ENCODE data around the gene NACC1. TPM values are rescaled to one million over a fixed set of nuclear protein-coding genes. Genes with fewer than 3 reads are reported as not detected.

Gene NACC1
- total and polyA plus RNA-seq, 2 experiments from 2014 or later = 12.4 to 260 TPM

GRCh38 chr19:13149628-13150186 is 31.6 kb downstream of the NACC1 start:
- no peaks in the 10 kb centered on the region for H3K4me1 ChIP-seq (ENCODE audit: insufficient read depth)
- TF ChIP-seq, protein P1, sequence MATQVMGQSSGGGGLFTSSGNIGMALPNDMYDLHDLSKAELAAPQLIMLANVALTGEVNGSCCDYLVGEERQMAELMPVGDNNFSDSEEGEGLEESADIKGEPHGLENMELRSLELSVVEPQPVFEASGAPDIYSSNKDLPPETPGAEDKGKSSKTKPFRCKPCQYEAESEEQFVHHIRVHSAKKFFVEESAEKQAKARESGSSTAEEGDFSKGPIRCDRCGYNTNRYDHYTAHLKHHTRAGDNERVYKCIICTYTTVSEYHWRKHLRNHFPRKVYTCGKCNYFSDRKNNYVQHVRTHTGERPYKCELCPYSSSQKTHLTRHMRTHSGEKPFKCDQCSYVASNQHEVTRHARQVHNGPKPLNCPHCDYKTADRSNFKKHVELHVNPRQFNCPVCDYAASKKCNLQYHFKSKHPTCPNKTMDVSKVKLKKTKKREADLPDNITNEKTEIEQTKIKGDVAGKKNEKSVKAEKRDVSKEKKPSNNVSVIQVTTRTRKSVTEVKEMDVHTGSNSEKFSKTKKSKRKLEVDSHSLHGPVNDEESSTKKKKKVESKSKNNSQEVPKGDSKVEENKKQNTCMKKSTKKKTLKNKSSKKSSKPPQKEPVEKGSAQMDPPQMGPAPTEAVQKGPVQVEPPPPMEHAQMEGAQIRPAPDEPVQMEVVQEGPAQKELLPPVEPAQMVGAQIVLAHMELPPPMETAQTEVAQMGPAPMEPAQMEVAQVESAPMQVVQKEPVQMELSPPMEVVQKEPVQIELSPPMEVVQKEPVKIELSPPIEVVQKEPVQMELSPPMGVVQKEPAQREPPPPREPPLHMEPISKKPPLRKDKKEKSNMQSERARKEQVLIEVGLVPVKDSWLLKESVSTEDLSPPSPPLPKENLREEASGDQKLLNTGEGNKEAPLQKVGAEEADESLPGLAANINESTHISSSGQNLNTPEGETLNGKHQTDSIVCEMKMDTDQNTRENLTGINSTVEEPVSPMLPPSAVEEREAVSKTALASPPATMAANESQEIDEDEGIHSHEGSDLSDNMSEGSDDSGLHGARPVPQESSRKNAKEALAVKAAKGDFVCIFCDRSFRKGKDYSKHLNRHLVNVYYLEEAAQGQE (IDR thresholded peaks at IDR 0.05; ENCODE audit: unreplicated experiment) = no peak
- TF ChIP-seq ZNF331 (CRISPR knock-in tag; IDR thresholded peaks at IDR 0.05; ENCODE audit: low read depth) (no peak), ZNF114 (CRISPR knock-in tag; IDR thresholded peaks at IDR 0.05) (no peak), CREB1 (CRISPR knock-in tag; IDR thresholded peaks at IDR 0.05; ENCODE audit: low read depth) (no peak)
- peaks cover 7% of the 10 kb centered on the region; the same call in 1 of the 2 replicates for H3K36me3 ChIP-seq (ENCODE audit: insufficient read depth)
- ATAC-seq (peak; percentile 8), DNase-seq (ENCODE audit: low spot score) (peak; percentile 76)
- peaks cover 29% of the 10 kb centered on the region for H3K36me3 Mint-ChIP-seq (ENCODE audit: low read depth)
- peak overlapping the region; percentile 99 for H3K4me3 Mint-ChIP-seq
- H3K27me3 Mint-ChIP-seq (ENCODE audit: insufficient read depth, low read depth, poor library complexity) = peaks cover 41% of the 10 kb centered on the region
- H3F3A ChIP-seq (replicated peaks; ENCODE audit: low read depth) = peaks cover 16% of the 10 kb centered on the region
- no peak overlapping the region for H3K27ac ChIP-seq (ENCODE audit: low read depth)
- peak overlapping the region; percentile 59; the same call in 1 of the 2 replicates for H2AFZ ChIP-seq
- H3K4me3 ChIP-seq = peak overlapping the region; percentile 90
- H3K9me3 Mint-ChIP-seq = peaks cover 20% of the 10 kb centered on the region
- H3K9me2 ChIP-seq (ENCODE audit: insufficient read depth) = no peaks in the 10 kb centered on the region
- H3K4me2 ChIP-seq = peak overlapping the region; percentile 98
- peaks cover 43% of the 10 kb centered on the region for H3K79me2 ChIP-seq (replicated peaks; ENCODE audit: insufficient read depth)
- peaks cover 8% of the 10 kb centered on the region for H4K20me1 ChIP-seq (replicated peaks; ENCODE audit: insufficient read depth)
- H3K4me1 Mint-ChIP-seq = peaks cover 9% of the 10 kb centered on the region
- no peaks in the 10 kb centered on the region for H3K27me3 ChIP-seq (ENCODE audit: insufficient read depth)
- peak overlapping the region; percentile 99; the same call in 1 of the 2 replicates for H3K27ac Mint-ChIP-seq

GRCh38 chr19:13150187-13150930 is 32.3 kb downstream of the NACC1 start, which contains the start of the genes IER2 and STX10:
TSS of gene IER2 (plus strand) at chr19:13150411. CDS start at chr19:13153187, 2,776 bp downstream.
TSS of gene STX10 (minus strand) at chr19:13150375. CDS start at chr19:13150173, 202 bp downstream.
- peak; percentile 96 for DNase-seq (ENCODE audit: low spot score)
- peaks cover 44% of the 10 kb centered on the region for H3K79me2 ChIP-seq (replicated peaks; ENCODE audit: insufficient read depth)
- H3K4me2 ChIP-seq = peak within 1 kb of the TSS; percentile 98
- TF ChIP-seq CREB1 (CRISPR knock-in tag; IDR thresholded peaks at IDR 0.05; ENCODE audit: low read depth) = peak; percentile 74
- TF ChIP-seq POLR2AphosphoS5 (IDR thresholded peaks at IDR 0.05; ENCODE audit: low read depth) = peak; percentile 56; the same call in 1 of the 2 replicates
- no peak for TF ChIP-seq EZH2phosphoT487 (IDR thresholded peaks at IDR 0.05; ENCODE audit: unreplicated experiment)
- TF ChIP-seq ZNF462 (CRISPR knock-in tag; IDR thresholded peaks at IDR 0.05) = no peak
- no peak for TF ChIP-seq STAT1 (IDR thresholded peaks at IDR 0.05; ENCODE audit: unreplicated experiment)

More at GRCh38 chr19:13150187-13150930, 32.3 kb downstream of the NACC1 start, which contains the start of the genes IER2 and STX10:
- Mint-ChIP-seq H3K27me3 (ENCODE audit: insufficient read depth, low read depth, poor library complexity) (peaks cover 48% of the 10 kb centered on the region), H3K4me3 (peak within 1 kb of the TSS; percentile 99), H3K4me1 (peaks cover 12% of the 10 kb centered on the region), H3K27ac (peak within 1 kb of the TSS; percentile 99), H3K9me3 (peaks cover 23% of the 10 kb centered on the region), H3K36me3 (ENCODE audit: low read depth) (peaks cover 35% of the 10 kb centered on the region)
- peak within 1 kb of the TSS; percentile 96 for H3K27ac ChIP-seq (ENCODE audit: low read depth)
- peak within 1 kb of the TSS; percentile 59; the same call in 1 of the 2 replicates for H2AFZ ChIP-seq
- peak; percentile 32 for ATAC-seq
- no peaks in the 10 kb centered on the region for H3K9me2 ChIP-seq (ENCODE audit: insufficient read depth)
- H4K20me1 ChIP-seq (replicated peaks; ENCODE audit: insufficient read depth) = peaks cover 8% of the 10 kb centered on the region
- peak within 1 kb of the TSS; percentile 90 for H3K4me3 ChIP-seq
- H3K36me3 ChIP-seq (ENCODE audit: insufficient read depth) = peaks cover 7% of the 10 kb centered on the region; the same call in 1 of the 2 replicates
- H3K27me3 ChIP-seq (ENCODE audit: insufficient read depth) = no peaks in the 10 kb centered on the region
- H3F3A ChIP-seq (replicated peaks; ENCODE audit: low read depth) = peaks cover 19% of the 10 kb centered on the region
- no peaks in the 10 kb centered on the region for H3K4me1 ChIP-seq (ENCODE audit: insufficient read depth)

Data from GM23338 (cell line).